ENCODE results near the gene FOXP1. TPM values are rescaled to one million over a fixed set of nuclear protein-coding genes. Genes with fewer than 3 reads are reported as not detected.

The FOXP1 gene
- total RNA-seq, 4 donors from 2014 or later, result 169 to 300 (median 202) TPM

DNA sequence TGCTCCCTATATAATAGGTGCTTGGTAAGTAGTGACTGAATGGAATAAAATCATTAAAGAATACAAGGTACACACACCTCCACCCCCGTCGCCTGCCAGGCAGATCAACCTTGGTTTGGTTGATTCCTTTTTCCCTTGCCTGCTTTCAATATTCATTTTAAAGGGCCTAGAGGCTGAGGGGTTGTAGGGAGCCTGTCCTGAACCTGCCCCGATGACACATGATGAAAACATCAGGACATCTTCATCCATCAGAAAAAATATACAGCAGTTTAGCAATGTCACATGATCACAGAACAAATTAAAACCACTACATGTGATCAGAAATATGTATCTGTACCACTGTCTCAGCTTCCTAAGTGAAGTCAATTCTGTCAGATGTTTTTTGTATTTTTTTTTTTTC is 588.9 kb downstream of the FOXP1 start:
- H3K36me3 ChIP-seq, result peaks cover 0 to 56% of the 10 kb centered on the region in 2 donors
- H3K4me1 ChIP-seq, result peaks cover 5 to 91% (median 25%) of the 10 kb centered on the region in 3 donors
- no peak for ATAC-seq
- H3K27me3 ChIP-seq, result no peaks in the 10 kb centered on the region
- H3K9me3 ChIP-seq, result no peaks in the 10 kb centered on the region
- H3K4me3 ChIP-seq, result no peak overlapping the region
- 97% methylated on average over 3 of the region's 3 CpGs; no CpG with 5 or more reads in 1 of the 2 donors for WGBS, 2 donors (ENCODE audit: low coverage in 1 of 2)
- TF ChIP-seq POLR2AphosphoS5 (IDR thresholded peaks at IDR 0.05), result no peak
- no peak for TF ChIP-seq CTCF (IDR thresholded peaks at IDR 0.05)
- TF ChIP-seq POLR2A (IDR thresholded peaks at IDR 0.05), result no peak
- TF ChIP-seq EP300 (IDR thresholded peaks at IDR 0.05), result no peak
- H3K27ac ChIP-seq, result peak overlapping the region in 3 of 4 donors; percentile 60 to 88 (median 87)

DNA sequence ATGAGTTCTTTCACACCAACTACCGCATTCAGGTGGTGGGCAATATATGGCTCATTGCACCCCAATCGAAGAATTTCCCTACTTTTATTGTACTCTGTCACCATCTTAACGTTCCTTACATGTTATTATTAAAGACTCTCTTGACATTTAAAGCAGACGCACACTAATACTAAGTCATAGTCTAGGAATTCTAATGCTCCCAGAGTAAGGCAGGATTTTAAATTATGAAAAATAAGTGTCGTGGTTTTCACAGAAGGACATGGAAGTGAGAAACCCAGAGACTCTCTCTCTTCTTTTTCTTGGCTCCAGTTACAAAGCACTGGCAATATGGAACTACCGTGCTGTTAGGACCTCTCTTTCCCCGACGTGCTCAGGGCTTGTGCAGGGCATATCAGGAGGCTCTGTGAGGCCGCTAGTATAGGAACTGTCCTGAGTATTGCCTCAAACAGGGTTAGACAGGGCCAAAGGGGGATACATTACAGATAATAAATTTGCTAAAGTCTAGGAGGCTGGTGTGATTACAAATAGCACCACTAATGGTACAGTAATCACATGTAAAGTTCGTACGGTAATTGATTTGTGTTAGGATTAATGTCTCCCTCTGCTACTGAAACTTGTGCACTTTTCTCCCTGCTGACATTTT is 590.8 kb downstream of the FOXP1 start:
- 36 to 55% methylated on average over 9 to 11 of the region's 11 CpGs for WGBS, 2 donors (ENCODE audit: low coverage in 1 of 2)
- no peaks in the 10 kb centered on the region for H3K9me3 ChIP-seq
- H3K27me3 ChIP-seq, result no peaks in the 10 kb centered on the region
- H3K36me3 ChIP-seq, result peaks cover 0 to 53% of the 10 kb centered on the region in 2 donors
- H3K27ac ChIP-seq, result peak overlapping the region; percentile 81 to 92 (median 88)
- H3K4me1 ChIP-seq, result peaks cover 10 to 94% (median 40%) of the 10 kb centered on the region in 3 donors
- TF ChIP-seq POLR2A (IDR thresholded peaks at IDR 0.05) (no peak), POLR2AphosphoS5 (IDR thresholded peaks at IDR 0.05) (peak; percentile 47)
- H3K4me3 ChIP-seq, result no peak overlapping the region
- no peak for ATAC-seq

DNA sequence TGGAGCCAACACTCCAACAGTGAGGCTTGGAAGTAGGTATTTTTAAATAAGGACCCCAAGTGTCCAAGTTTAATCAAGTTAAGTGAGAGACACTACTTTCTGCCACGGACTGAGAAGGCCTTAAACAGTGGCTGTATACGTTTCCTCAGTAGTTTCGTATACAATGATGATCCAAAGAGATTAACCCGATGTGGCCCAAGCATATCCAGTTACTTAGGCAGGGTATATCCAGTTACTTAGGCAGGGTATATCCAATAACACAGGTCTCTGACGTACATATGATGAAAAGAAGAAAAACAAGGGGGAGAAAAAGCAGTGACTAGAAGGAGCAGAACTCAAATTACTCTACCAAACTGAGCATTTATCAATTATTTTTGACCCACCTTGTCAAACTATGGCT is 591.4 kb downstream of the FOXP1 start:
- 63 to 79% methylated on average over 5 of the region's 5 CpGs for WGBS, 2 donors (ENCODE audit: low coverage in 1 of 2)
- ATAC-seq, result no peak
- peaks cover 10 to 97% (median 43%) of the 10 kb centered on the region in 3 donors for H3K4me1 ChIP-seq
- H3K4me3 ChIP-seq, result no peak overlapping the region
- peaks cover 0 to 53% of the 10 kb centered on the region in 2 donors for H3K36me3 ChIP-seq
- TF ChIP-seq EP300 (IDR thresholded peaks at IDR 0.05) (no peak), POLR2AphosphoS5 (IDR thresholded peaks at IDR 0.05) (no peak), POLR2A (IDR thresholded peaks at IDR 0.05) (no peak), CTCF (IDR thresholded peaks at IDR 0.05) (no peak)
- no peaks in the 10 kb centered on the region for H3K27me3 ChIP-seq
- peak overlapping the region; percentile 81 to 92 (median 88) for H3K27ac ChIP-seq
- H3K9me3 ChIP-seq, result no peaks in the 10 kb centered on the region

DNA sequence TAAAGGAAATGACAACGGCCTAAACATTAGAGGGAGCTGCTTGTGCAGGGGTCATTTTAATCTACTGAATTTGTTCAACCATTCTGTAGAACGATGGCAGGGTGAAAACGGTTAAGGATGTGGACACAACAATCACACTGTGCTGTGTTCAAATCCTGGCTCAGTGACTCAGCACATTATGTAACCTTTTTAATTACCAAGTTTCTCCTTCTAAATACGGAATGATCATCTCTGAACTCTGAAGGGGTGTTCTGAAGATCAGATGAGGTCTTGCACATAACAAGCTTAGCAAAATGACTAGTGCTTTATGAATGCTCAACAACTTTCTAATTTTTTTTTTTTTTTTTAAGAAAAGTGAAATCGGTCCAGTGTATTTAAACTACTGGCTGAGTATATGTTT is 592.8 kb downstream of the FOXP1 start:
- H3K4me1 ChIP-seq, result peaks cover 15 to 99% (median 57%) of the 10 kb centered on the region in 3 donors
- 35 to 54% methylated on average over 5 of the region's 5 CpGs for WGBS, 2 donors (ENCODE audit: low coverage in 1 of 2)
- H3K4me3 ChIP-seq, result no peak overlapping the region
- no peaks in the 10 kb centered on the region for H3K27me3 ChIP-seq
- TF ChIP-seq EP300 (IDR thresholded peaks at IDR 0.05) (no peak), CTCF (IDR thresholded peaks at IDR 0.05) (no peak), POLR2A (IDR thresholded peaks at IDR 0.05) (no peak), POLR2AphosphoS5 (IDR thresholded peaks at IDR 0.05) (peak; percentile 51)
- peak; percentile 42 for ATAC-seq
- peak overlapping the region; percentile 82 to 92 (median 88) for H3K27ac ChIP-seq
- H3K9me3 ChIP-seq, result no peaks in the 10 kb centered on the region
- H3K36me3 ChIP-seq, result peaks cover under 1 to 49% of the 10 kb centered on the region in 2 donors

DNA sequence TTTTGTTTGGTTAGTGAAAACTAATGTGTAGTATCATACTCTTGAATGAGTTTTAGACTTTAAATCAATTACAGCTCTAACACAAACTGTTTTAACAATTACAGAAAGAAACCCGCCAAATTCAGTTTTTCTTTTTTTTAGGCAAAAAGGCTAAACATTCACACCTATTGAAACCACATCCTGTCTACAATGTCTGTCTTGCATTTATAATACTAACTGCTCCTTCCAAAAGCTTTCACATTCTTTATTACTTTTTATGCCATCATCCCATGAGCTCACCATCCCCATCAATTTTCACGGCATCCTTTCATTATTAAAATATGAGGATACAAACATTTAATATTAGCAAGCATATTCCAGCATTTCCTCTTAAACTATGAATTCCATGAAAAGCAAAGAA is 593.3 kb downstream of the FOXP1 start:
- Histone ChIP-seq H3K4me1 (peaks cover 15 to 100% (median 61%) of the 10 kb centered on the region in 3 donors), H3K9me3 (no peaks in the 10 kb centered on the region), H3K27ac (peak overlapping the region; percentile 82 to 92 (median 88)), H3K27me3 (no peaks in the 10 kb centered on the region), H3K4me3 (no peak overlapping the region), H3K36me3 (peaks cover 3 to 49% of the 10 kb centered on the region in 2 donors)
- no peak for ATAC-seq
- 82 to 100% methylated on average over 2 of the region's 2 CpGs for WGBS, 2 donors (ENCODE audit: low coverage in 1 of 2)
- TF ChIP-seq CTCF (IDR thresholded peaks at IDR 0.05) (no peak), POLR2AphosphoS5 (IDR thresholded peaks at IDR 0.05) (no peak), EP300 (IDR thresholded peaks at IDR 0.05) (no peak), POLR2A (IDR thresholded peaks at IDR 0.05) (no peak)
